Cardiac fibroblast (primary cell): ENCODE results near the gene RNF157.

Experiments
- DNase-seq, 2 donors: peaks; one replicate each; pipeline versions ENCODE4 v3.0.0 to v3.0.0-alpha.2; 2010; ENCODE audit warnings: low read depth in 2 of 2
- H3K4me3 ChIP-seq, 2 donors: replicated peaks in 1 of 2; 1 replicate in 1 of 2; 2 replicates in 1 of 2; pipeline ENCODE4 v1.5.1; 2011; ENCODE audit warnings: low read depth in 2 of 2, low read length in 2 of 2, mild to moderate bottlenecking in 2 of 2, moderate library complexity in 1 of 2
- TF ChIP-seq, protein P1 (sequence below): IDR thresholded peaks from one replicate; pipeline ENCODE4 v1.5.1; 2011; ENCODE audit warnings: low read depth, mild to moderate bottlenecking, low read length, inconsistent platforms

Gene RNF157

DNA sequence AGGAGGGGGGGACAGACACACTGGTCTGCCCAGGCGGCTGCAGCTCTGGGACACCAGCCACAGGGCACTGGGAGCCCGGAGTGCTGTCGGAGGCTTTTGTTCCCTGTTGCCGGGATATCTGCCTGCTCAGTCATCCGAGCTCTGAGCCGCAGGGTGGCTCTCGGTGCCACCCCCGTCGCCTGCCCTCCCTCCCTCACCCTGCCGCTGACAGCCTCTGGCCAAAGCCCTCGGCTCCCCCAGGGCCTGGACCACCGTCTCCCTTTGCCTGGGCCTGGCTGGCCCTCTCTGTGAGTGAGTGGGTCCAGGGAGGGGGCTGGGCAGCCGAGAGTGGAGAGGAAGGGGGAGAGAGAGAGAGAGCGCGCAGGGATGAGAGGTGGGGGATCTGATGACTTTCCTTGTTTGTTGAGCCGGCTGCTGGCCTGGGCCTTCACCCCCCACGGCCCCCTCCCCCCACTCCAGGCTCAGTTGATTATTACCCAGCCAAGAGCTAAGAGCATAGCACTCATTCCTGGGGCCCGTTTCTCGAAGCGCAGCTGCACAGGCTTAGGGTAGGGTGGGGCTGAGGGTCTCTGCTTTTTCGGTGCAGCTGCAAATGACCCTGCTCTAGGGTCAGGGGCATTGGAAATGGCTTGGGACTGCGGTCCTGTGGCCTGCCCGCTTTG, 101.9 kb downstream of the RNF157 start:
- TF ChIP-seq, protein P1, sequence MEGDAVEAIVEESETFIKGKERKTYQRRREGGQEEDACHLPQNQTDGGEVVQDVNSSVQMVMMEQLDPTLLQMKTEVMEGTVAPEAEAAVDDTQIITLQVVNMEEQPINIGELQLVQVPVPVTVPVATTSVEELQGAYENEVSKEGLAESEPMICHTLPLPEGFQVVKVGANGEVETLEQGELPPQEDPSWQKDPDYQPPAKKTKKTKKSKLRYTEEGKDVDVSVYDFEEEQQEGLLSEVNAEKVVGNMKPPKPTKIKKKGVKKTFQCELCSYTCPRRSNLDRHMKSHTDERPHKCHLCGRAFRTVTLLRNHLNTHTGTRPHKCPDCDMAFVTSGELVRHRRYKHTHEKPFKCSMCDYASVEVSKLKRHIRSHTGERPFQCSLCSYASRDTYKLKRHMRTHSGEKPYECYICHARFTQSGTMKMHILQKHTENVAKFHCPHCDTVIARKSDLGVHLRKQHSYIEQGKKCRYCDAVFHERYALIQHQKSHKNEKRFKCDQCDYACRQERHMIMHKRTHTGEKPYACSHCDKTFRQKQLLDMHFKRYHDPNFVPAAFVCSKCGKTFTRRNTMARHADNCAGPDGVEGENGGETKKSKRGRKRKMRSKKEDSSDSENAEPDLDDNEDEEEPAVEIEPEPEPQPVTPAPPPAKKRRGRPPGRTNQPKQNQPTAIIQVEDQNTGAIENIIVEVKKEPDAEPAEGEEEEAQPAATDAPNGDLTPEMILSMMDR: no peak
- no peak overlapping the region for H3K4me3 ChIP-seq
- no peak for DNase-seq

DNA sequence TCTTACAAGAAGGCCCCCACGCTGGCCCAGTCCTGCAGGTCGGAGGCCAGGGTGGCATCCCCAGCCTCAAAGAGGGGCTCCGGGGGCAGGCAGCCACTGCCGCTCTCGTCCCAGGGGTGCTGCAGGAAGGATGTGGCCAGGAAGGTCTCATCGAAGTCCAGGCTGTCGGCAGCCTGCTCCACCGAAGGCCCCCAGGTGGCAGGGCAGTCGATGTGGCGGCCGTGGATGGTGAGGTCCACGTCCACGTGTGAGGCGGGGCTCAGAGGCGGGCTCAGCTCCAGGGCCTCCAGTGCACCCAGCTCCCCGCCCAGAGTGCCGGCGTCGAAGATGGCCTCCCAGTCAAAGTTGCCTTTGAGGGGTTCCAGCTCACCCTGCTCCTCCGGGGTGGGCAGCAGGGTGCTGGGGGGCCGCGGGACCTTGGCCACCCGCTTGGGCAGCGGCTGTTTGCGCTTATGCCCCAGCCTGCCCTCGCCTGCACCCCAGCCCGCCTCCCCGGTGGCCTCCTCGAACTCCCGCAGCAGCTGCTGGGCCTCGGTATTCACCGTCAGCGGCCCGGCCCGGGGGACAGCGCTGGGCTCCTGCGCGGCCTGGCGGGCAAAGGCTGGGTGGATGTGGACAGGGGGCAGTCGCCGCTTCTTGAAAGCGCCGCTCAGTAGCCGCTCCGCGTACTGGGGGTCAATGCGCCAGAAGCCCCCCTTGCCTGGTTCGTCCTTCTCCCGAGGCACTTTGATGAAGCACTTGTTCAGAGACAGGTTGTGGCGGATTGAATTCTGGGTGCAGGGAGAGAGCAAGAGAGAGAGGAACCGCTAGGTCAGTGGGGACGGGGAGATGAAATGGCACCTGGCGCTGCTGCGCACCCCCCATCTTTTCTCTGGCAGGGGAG, 102.7 kb downstream of the RNF157 start:
- DNase-seq: no peak
- TF ChIP-seq, protein P1: no peak
- H3K4me3 ChIP-seq: no peak overlapping the region

DNA sequence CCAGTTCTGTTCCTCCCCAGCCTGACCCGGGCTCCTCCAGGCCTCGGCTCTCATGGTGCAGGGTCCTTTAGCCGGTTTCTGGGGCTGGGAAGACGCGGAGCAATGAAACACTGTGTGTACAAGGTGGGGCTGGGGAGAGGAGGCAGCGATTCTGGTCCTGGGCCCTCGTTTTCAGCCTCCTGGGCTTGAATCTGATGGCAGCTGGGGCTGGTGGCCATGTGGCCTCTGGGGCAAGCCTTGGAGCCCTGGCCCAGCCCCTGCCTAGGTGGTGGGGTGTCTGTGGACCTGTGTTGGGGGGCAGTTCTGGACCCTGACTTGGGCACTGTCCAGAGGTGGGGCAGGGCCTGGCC, 103.3 kb downstream of the RNF157 start:
- no peak for DNase-seq
- H3K4me3 ChIP-seq: no peak overlapping the region
- TF ChIP-seq, protein P1: no peak

DNA sequence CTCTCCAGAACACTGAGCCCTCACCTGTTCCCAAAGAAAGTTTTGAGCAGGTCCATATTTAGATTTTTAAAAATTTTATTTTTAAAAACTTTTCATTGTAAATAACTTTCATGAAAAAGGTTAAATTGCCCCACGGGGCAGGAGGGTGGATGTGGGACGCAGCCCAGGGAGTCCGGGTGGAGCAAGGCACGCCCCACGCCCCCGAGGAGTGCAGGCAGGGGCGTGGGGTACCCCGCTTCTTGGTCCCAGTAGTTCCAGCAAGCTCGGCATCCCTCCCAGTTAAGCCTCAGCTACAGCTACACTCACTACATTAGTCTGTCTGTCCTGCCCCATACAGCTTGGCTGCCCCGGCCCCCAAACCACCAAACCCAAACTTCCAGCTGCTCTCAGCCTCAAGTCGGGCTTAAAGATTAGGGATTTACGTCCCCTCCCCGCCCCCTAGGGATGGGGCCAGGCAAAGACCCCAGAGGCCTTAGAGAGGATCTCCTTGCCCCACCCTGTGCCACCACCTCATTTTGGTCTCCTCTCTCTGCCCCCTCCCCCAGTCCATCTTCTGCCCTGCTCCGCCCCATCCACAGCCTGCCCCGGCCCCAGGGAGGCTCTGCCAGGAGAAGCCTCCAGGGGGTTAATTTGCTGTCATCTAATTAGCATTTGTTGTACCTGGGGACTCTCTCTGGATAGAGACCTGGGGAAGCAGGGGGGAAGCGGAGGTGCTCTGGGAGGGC, 103.9 kb downstream of the RNF157 start:
- no peak overlapping the region for H3K4me3 ChIP-seq
- DNase-seq: no peak

DNA sequence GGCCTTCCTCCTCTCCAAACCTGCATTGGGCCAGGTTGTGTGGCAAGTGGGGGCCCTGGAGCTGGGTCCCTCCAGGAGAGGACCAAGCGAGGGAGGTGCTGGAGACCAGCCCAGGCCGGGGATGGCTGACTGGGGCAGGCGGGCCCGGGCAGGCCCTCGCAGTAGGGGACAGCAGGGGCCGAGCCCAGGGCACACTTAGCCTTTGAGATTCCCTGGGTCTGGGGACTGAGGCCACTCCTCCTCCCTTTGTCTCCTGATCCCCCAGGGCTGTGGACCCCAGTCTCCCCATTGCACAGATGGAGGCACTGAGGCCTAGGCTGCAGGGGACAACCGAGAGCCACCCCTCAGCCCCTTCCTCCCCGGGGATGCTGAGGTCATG, 104.5 kb downstream of the RNF157 start:
- no peak overlapping the region for H3K4me3 ChIP-seq
- DNase-seq: no peak
- TF ChIP-seq, protein P1: no peak

More for the DNA sequence above, 103.9 kb downstream of the RNF157 start:
- TF ChIP-seq, protein P1: no peak

DNA sequence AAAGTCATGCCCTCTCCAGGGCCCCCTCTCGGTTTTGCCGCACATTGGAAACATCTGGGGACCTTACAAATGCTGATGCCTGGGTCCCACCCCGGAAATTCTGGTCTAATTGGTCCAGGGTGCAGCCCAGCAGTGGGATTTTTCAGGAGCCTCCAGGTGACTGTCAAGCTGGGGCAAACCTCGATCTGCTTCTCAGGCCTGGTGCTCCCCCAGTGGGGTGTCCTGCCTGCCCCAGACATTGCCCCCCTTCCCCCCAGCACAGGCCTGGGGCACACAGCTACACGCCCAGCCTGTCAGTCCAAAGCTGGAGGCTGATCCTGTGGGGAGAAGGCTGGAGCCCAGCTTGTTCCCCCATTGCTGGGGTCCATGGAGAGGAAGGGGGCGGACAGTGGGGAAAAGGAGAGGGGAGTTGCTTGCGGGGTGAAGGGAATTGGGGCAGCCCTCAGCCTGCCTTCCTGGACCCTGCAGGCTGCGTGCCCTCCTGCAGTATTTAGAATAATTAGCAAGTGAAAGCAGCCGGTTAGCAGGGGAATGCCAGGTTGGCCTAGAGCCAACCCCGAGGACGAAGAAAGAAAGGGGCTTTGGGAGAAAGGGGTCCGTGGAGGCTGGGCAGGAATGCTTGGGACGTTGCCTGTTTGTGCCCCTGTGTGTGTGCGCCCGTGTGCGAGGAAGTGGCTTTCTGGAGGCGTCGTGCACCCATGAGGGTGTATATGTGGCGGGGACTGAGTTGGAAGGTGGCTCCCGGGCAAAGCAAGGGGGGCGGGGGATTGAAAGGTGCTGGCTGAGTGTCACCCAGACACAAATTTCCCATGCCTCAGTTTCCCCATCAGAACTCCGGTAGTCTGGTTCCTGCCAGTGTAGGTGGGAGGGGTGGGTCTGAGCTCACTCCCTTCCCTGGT, 105.1 kb downstream of the RNF157 start:
- H3K4me3 ChIP-seq: no peak overlapping the region
- TF ChIP-seq, protein P1: no peak
- no peak for DNase-seq
